Sigmoid colon (tissue), 4 donors: ENCODE results near the gene URGCP.

ENCODE experiments used
- CTCF ChIP-seq, 4 experiments: fragments of 450-650 bp in 3 of 4; fragments of 200-600 bp in 1 of 4; IDR thresholded peaks; one replicate each; pipeline ENCODE4 v1.5.1; 2016 to 2019; ENCODE audit warnings: antibody characterized with exemption in 4 of 4, mild to moderate bottlenecking in 3 of 4, moderate library complexity in 2 of 4
- EP300 ChIP-seq, 4 donors: sonication (generic); formaldehyde crosslinking; IDR thresholded peaks; one replicate each; pipeline ENCODE4 v1.6.1; 2017; ENCODE audit warnings: antibody characterized with exemption in 4 of 4
- POLR2A ChIP-seq, 2 donors: fragments of 450-650 bp; IDR thresholded peaks; one replicate each; pipeline ENCODE4 v1.6.1; 2016; ENCODE audit warnings: antibody characterized with exemption in 2 of 2, mild to moderate bottlenecking in 2 of 2, moderate library complexity in 2 of 2
- POLR2AphosphoS5 ChIP-seq, 4 donors: sonication (generic); formaldehyde crosslinking; IDR thresholded peaks; one replicate each; pipeline ENCODE4 v1.6.1; 2017; ENCODE audit warnings: antibody characterized with exemption in 4 of 4

- TF ChIP-seq CTCF (IDR thresholded peaks at IDR 0.05) (no peak), POLR2A (IDR thresholded peaks at IDR 0.05) (no peak), POLR2AphosphoS5 (IDR thresholded peaks at IDR 0.05) (no peak), EP300 (IDR thresholded peaks at IDR 0.05) (no peak)
Measured at GRCh38 chr7:43871064-43871463, 35.3 kb downstream of the URGCP start.
